ENCODE results near the gene INAFM1.

INAFM1 gene

DNA sequence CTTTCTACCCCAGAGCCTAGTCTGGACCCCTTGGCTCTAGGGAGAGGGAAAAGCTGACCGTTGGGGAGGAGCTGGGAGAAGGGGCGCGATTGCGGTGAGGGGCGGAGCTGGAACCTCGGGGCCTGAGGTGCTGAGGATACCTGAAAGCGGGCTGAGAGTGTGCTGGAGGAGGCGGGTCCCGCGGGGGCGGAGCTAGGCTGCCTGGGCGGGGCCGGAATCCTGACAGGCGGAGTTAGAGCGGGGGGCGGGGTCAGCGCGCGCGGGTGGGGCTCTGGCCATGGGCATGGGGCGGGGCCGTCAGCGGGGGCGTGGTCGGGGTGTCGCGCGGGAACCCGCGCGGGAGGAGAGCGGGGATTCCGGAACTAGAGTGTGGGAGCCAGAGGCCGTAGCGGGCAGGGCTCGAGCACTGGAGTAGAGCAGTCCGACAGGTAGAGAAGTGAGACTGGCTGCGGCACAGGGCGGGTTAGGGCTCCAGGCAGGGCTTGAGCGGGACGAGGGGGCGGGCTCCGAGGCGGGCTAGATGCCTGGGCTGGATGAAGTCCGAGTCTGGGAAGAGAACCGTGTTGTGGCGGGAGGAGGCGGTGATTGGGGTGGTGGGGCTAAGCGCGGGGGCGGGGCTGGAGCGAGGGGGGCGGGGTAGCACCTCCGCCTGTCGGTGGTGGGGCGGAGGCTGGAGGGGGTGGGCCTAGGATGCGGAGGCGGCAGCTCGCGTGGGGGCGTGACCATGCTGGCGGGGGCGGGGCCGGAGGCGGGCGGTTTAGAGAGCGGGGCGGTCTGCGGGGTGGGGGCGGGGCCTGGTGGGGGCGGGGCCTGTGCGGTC is at the start of gene INAFM1:
Gene INAFM1 (plus strand): TSS at position 815 of the 820 bp plus-strand sequence. CDS start 35 bp downstream, outside the sequence.
- TF ChIP-seq, protein P1, sequence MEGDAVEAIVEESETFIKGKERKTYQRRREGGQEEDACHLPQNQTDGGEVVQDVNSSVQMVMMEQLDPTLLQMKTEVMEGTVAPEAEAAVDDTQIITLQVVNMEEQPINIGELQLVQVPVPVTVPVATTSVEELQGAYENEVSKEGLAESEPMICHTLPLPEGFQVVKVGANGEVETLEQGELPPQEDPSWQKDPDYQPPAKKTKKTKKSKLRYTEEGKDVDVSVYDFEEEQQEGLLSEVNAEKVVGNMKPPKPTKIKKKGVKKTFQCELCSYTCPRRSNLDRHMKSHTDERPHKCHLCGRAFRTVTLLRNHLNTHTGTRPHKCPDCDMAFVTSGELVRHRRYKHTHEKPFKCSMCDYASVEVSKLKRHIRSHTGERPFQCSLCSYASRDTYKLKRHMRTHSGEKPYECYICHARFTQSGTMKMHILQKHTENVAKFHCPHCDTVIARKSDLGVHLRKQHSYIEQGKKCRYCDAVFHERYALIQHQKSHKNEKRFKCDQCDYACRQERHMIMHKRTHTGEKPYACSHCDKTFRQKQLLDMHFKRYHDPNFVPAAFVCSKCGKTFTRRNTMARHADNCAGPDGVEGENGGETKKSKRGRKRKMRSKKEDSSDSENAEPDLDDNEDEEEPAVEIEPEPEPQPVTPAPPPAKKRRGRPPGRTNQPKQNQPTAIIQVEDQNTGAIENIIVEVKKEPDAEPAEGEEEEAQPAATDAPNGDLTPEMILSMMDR (IDR thresholded peaks at IDR 0.05; ENCODE audit: control insufficient read depth, extremely low read depth, insufficient read depth) = no peak
- DNase-seq (ENCODE audit: low read depth) = peak; percentile 25

DNA sequence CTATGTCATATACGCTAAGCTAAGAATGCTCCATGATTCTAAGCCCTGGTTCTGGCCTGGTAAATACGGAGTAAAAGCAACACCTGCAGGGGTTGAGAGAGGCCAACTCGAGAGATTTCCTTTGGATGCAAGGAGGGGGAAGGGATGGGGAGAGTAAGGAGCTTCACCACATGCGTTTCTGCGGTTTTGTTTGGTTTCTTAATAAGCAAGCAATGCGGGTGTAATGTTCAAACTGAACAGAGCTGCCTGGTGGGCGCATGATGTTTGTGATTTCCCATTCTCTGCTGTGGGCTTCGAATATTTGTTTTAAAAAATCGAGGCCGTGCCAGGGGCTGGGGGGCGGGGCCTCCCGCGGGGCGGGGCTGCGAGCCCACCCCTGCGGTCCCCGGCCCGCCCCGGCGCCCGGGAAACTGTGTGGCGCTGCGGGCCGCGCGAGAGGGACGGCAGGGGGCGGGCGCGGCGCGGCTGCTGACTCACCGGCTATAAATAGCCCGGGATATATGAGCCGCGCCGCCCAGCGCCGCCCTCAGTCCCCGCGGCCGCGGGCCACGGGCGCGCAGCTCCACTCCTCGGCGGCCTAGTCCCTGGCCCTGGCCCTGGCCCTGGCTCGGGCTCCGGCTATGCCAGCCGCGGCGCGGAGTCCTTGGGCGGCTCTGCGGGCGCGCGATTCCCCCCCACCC is 48.8 kb upstream of the INAFM1 start:
- DNase-seq (ENCODE audit: low read depth) = no peak
- peak overlapping the region; percentile 49 for H3K4me3 ChIP-seq (ENCODE audit: low read depth, low read length)
- TF ChIP-seq, protein P1 (IDR thresholded peaks at IDR 0.05; ENCODE audit: control insufficient read depth, extremely low read depth, insufficient read depth) = peak; percentile 32

More for the DNA sequence above, at the start of gene INAFM1:
- peak within 1 kb of the TSS; percentile 68 for H3K4me3 ChIP-seq (ENCODE audit: low read depth, low read length)

DNA sequence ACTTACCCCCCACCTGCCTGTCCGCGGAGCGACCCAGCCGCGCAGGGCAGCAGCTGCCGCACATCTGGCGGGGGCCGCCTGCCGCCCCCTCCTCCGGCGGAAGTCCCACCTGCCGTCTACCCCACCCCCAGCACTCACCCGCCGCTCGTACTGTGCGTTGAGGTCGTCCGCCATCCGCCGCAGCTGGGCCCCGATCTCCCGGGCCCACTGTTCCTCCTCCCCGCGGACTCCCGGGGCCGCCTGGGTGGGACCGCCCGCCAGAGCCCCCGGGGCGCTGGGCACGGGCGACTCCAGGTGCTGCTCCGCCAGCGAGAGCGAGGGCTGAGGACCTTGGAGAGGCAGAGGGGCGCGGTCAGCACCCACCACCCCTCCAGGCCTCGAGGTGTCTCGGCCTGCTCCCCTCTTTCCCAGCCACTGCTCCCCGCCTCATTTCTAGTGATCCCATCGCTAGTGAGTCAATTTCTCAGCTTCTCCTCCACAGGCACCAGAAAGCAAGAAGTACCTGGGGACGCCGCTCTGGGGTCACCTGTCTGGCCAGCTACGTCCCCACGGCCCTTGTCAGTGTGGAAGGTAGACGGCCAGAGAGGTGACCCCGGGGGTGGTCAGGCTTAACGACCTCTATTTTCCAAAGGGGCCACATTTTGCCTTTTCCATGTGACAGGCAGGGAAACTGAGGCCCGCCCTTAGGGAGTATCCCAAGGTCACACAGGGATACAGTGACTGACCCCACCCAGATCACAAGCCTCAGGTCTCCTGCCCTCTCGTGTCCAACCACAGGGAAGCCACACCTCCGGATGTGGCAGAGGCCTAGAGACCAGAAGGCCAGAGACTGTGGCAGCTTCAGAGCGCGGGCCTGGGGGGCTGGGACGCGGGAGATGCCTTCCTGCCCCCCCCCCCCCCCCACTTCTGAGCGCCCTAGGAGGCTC is 48.0 kb upstream of the INAFM1 start:
- H3K4me3 ChIP-seq (ENCODE audit: low read depth, low read length) = peak overlapping the region; percentile 49
- TF ChIP-seq, protein P1 (IDR thresholded peaks at IDR 0.05; ENCODE audit: control insufficient read depth, extremely low read depth, insufficient read depth) = no peak; the same call in 1 of the 2 replicates
- DNase-seq (ENCODE audit: low read depth) = no peak

DNA sequence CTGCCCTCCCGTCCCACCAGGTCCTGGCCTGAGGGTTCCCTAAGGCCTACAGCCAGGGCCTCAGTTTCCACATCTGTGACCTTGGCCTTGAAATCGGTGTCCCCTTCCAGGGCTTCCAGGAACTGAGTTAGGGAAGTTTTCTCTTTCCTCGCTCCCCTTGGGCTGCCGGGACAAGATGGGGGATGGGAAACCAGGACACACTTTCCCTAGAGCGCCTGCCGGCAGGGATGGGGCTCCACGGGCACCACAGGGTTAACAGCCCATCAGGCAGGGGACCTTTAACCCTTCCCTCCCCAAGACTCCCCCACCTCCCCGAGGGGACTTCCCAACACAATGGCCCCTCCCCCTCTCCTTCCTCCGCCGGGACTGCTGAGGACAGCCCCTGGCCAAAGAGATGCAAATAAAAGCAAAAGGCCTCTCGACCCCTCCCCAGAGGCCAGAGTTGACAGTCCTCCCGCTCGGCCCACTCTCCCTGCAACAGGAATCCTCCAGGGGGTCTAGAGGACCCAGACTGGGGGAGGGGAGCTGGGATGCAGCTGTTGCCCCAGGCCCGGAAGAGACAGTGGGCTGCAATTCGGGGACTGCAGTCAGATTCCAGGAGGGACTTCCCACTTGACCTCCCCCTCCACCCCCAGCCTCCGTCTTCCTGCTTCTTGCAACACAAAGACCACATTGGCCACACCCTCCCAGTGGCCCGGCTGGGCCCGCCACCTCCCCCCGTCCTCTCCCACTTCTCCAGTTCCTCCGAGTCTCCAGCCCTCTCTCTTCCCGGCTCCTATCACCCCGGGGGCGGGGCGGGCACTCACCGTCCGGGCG is 47.1 kb upstream of the INAFM1 start:
- H3K4me3 ChIP-seq (ENCODE audit: low read depth, low read length) = peak overlapping the region; percentile 49
- TF ChIP-seq, protein P1 (IDR thresholded peaks at IDR 0.05; ENCODE audit: control insufficient read depth, extremely low read depth, insufficient read depth) = no peak
- DNase-seq (ENCODE audit: low read depth) = no peak

DNA sequence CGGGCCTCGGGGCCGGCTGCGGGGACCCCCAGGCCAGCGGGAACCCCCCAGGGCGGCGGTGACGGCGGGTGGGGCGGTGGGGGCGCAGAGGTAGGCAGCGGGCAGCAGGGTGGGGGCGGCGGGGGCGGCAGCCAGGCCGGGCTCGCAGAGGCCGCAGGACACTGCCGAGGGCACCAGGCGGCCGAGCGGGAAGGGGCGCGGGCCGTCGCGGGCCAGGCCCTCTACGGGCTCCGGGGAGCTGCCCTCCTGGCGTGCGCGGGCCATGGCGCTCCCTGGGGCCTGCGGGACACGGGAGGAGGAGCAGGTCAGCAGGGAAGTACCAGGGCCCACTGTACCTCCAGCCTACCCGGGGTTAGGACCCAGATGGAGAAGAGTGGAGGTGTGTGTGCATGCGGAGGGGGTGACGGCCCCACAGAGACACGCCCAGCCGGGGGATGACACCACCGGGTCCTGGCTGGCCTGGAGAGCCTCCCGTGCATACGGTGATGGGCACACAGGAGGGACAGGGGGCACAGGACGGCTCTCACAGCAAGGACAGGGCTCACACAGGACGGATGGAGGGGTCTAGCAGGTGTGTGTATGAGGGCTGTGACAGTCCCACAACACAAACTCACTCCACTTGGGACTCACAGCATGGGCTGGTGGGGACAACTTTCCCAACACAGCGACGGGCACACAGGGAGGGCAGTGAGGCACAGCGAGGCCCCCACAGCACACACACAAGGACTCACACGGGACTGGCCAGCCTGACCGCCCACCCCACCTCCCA is 46.3 kb upstream of the INAFM1 start:
- DNase-seq (ENCODE audit: low read depth) = no peak
- H3K4me3 ChIP-seq (ENCODE audit: low read depth, low read length) = peak overlapping the region; percentile 81
- TF ChIP-seq, protein P1 (IDR thresholded peaks at IDR 0.05; ENCODE audit: control insufficient read depth, extremely low read depth, insufficient read depth) = no peak

Data from LNCaP clone FGC (cell line).